BJ (cell line): ENCODE measurements around the gene GP9. TPM values are rescaled to one million over a fixed set of nuclear protein-coding genes. Genes with fewer than 3 reads are reported as not detected.

Experiments
- CTCF ChIA-PET: fragments of 350-600 bp; formaldehyde crosslinking; extraction: SDS; loops from one replicate; lab custom pipeline; 2021; ENCODE audit warnings: antibody characterized with exemption, inconsistent platforms; lab: Yijun Ruan, JAX
- POLR2A ChIA-PET: fragments of 300-600 bp; sonication (Branson Sonifier 250); formaldehyde crosslinking; extraction: SDS; loops from one replicate; lab custom pipeline; 2021; ENCODE audit warnings: antibody characterized with exemption; lab: Charles Lee
- DNase-seq: peaks from one replicate; pipeline ENCODE4 v3.0.0-alpha.2; 2011; ENCODE audit warnings: low read depth
- H3K27me3 ChIP-seq: 2 replicates; pipeline ENCODE4 v1.6.0; 2011; ENCODE audit warnings: low read length; ENCODE audit not compliant: control insufficient read depth, insufficient read depth
- H3K36me3 ChIP-seq: 2 replicates; pipeline ENCODE4 v1.5.1; 2011; ENCODE audit warnings: low read length; ENCODE audit not compliant: control insufficient read depth, insufficient read depth
- H3K4me3 ChIP-seq: 2 replicates; pipeline ENCODE4 v1.5.1; 2011; ENCODE audit warnings: low read depth, mild to moderate bottlenecking, control low read depth, low read length
- CTCF ChIP-seq: IDR thresholded peaks from 2 replicates; pipeline ENCODE4 v1.5.1; 2011; ENCODE audit warnings: low read depth, mild to moderate bottlenecking, control low read depth, inconsistent platforms, low read length, moderate library complexity; ENCODE audit not compliant: insufficient read depth
- polyA plus RNA-seq: library from polyadenylated mRNA; depleted of rRNA; stranded (reverse); fragments of >200 nt; gene quantifications from 2 replicates; pipeline ENCODE4 v1.2.3, GENCODE V29; 2011

GP9 gene
- polyA plus RNA-seq, 1 experiment, result not detected

- H3K27me3 ChIP-seq, result peaks cover 20% of the 10 kb centered on the region
- no peak for TF ChIP-seq CTCF
- CTCF ChIA-PET, result interaction anchor here (1.3 kb wide), 1 partner anchor 38 kb away, joined by 3 read pairs; no protein-coding TSS in a partner anchor
- no peak overlapping the region for H3K4me3 ChIP-seq
- H3K36me3 ChIP-seq, result no peaks in the 10 kb centered on the region
- POLR2A ChIA-PET, result no interaction called here
- no peak for DNase-seq
Measured at GRCh38 chr3:129028866-129029265, 31.7 kb upstream of the GP9 start.

- no peak overlapping the region for H3K4me3 ChIP-seq
- peaks cover 6% of the 10 kb centered on the region for H3K27me3 ChIP-seq
- ChIA-PET CTCF (interaction anchor here (1.1 to 1.3 kb wide), 3 partner anchors 14 to 23 kb away, joined by 3 to 4 read pairs (median 3); no protein-coding TSS in a partner anchor), POLR2A (no interaction called here)
- no peak for TF ChIP-seq CTCF
- DNase-seq, result no peak
- H3K36me3 ChIP-seq, result no peaks in the 10 kb centered on the region
Measured at GRCh38 chr3:129030611-129031010, 30.0 kb upstream of the GP9 start.

GRCh38 chr3:129031476-129032215 lies 28.9 kb upstream of the GP9 start:
- TF ChIP-seq CTCF, result no peak
- no peak overlapping the region for H3K4me3 ChIP-seq

GRCh38 chr3:129032716-129033115 lies 27.9 kb upstream of the GP9 start:
- ChIA-PET POLR2A (no interaction called here), CTCF (interaction anchor here (0.9 kb wide), 1 partner anchor 14 kb away, joined by 3 read pairs; no protein-coding TSS in a partner anchor)
- no peak for DNase-seq
- no peaks in the 10 kb centered on the region for H3K36me3 ChIP-seq
- no peak overlapping the region for H3K4me3 ChIP-seq
- H3K27me3 ChIP-seq, result peaks cover 7% of the 10 kb centered on the region
- TF ChIP-seq CTCF, result no peak

More at GRCh38 chr3:129031476-129032215, 28.9 kb upstream of the GP9 start:
- DNase-seq, result no peak
- POLR2A ChIA-PET, result no interaction called here
- Histone ChIP-seq H3K27me3 (peaks cover 6% of the 10 kb centered on the region), H3K36me3 (no peaks in the 10 kb centered on the region)
- CTCF ChIA-PET, result interaction anchor here (0.6 to 1.3 kb wide), 2 partner anchors 15 to 91 kb away, joined by 3 read pairs; no protein-coding TSS in a partner anchor

GRCh38 chr3:129033151-129033550 lies 27.4 kb upstream of the GP9 start:
- DNase-seq, result no peak
- ChIA-PET CTCF (interaction anchor here (0.9 kb wide), 1 partner anchor 13 kb away, joined by 3 read pairs; no protein-coding TSS in a partner anchor), POLR2A (no interaction called here)
- TF ChIP-seq CTCF, result no peak
- H3K4me3 ChIP-seq, result no peak overlapping the region
- no peaks in the 10 kb centered on the region for H3K36me3 ChIP-seq
- H3K27me3 ChIP-seq, result peaks cover 8% of the 10 kb centered on the region
